GM20000 (cell line): ENCODE measurements around the gene BCL7A.

Source experiments
- DNase-seq: peaks from one replicate; pipeline ENCODE4 v3.0.0; 2012; ENCODE audit warnings: low spot score
- CTCF ChIP-seq: IDR thresholded peaks from 2 replicates; pipeline ENCODE4 v1.5.1; 2012; ENCODE audit warnings: mild to moderate bottlenecking, control low read depth; ENCODE audit errors: extremely low read depth, missing control alignments

Gene BCL7A

GRCh38 chr12:122084857-122085405 is 63.2 kb downstream of the BCL7A start:
- no peak for DNase-seq
- no peak for TF ChIP-seq CTCF

DNA sequence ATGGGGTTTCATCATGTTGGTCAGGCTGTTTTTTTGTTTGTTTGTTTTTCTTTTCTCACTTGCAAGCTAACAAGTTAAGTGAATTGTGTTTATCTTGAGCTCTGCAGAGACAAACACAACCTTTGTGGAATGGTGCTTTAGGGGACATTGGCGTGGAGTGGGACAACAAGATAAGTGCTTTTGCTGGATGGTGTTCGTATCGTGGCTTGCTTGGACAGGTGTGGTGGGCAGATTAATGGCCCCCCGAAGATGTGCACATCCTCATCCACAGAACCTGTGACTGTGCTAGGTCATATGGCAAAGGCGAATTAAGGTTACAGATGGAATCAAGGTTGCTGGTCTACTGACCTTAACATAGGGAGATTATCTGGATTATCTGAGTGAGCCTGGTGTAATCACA is 63.9 kb downstream of the BCL7A start:
- DNase-seq: no peak
- no peak for TF ChIP-seq CTCF

DNA sequence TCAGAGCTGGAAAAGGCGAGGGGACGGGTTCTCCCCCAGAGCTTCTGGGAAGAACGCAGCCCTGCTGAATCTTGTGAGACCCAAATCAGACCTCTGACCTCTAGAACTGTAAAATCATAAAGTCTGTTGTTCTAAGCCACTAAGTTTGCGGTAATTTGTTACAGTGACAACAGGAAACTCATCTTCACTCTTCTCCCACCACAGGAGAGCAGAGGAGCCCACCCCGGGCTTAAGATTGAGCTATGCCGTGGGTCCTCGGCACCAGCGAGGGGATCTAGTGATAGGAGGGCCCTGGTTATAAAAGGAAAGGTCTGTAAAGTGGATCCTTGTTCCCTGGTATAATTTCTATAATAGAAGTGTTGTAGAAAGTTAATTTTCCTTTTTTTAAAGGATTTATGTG is 64.4 kb downstream of the BCL7A start:
- no peak for TF ChIP-seq CTCF
- no peak for DNase-seq

- no peak for TF ChIP-seq CTCF
- DNase-seq: no peak
Measured at GRCh38 chr12:122086641-122087285, 65.1 kb downstream of the BCL7A start.

DNA sequence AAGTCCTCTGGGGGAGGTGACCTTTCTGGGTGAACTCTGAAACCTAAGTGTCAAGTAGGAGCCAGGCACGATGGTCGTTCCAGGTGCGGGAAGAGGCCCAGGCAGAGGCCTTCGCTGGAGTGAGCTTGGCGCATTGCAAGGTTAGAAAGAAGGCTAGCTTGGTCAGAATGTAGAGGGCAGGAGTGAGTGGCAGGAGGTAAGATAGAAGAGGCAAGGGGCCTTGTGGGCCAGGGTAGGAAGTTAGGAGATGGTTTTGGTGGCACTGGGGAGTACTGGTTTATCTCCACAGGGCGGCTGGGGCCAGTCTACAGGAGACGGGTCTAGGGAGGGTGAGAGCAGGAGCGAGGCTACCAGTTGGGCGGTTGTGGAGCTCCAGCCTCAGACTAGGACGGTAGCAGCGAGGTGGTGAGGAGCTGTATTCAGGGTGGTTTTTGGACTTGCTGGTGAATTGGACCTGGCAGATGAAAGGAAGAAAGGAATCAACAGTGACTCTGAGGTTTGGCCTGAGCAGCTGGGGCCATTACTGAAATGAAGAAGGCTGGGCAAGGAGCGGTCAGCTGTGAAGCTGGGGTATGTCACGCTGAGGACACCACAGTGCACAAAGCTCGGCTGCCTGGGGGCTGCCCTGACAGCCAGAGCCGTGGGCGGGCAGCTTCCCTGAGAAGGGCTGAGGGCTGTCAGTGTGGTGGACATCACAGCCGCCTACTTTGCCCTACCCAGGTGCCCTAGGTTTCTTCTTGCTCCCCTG is 65.9 kb downstream of the BCL7A start:
- no peak for TF ChIP-seq CTCF
- no peak for DNase-seq

GRCh38 chr12:122088179-122088810 is 66.6 kb downstream of the BCL7A start:
- no peak for TF ChIP-seq CTCF
- no peak for DNase-seq

- TF ChIP-seq CTCF: no peak
- DNase-seq: no peak
Measured at GRCh38 chr12:122089077-122089476, 67.4 kb downstream of the BCL7A start.
